Measurements from ENCODE around the gene FCGR3A. TPM values are rescaled to one million over a fixed set of nuclear protein-coding genes. Genes with fewer than 3 reads are reported as not detected.
"Not testable (repeated sequence)": the region's sequence is repeated elsewhere in the genome, so short reads cannot be mapped to it uniquely, and the experiment has no call there.

The FCGR3A gene
- total RNA-seq, 1 donor = under 0.01 TPM

GRCh38 chr1:161512636-161513447 is 36.8 kb downstream of the FCGR3A start:
- H2AFZ ChIP-seq (ENCODE audit: low read length) = peak overlapping the region; percentile 5
- not testable (repeated sequence) for H3K4me3 ChIP-seq (ENCODE audit: insufficient read depth, low read length); H3K36me3 ChIP-seq (ENCODE audit: insufficient read depth, low read length); H3K27ac ChIP-seq (ENCODE audit: low read depth, low read length); H3K27me3 ChIP-seq (ENCODE audit: insufficient read depth, low read length); H3K4me2 ChIP-seq (ENCODE audit: insufficient read depth, low read length); H3K9me3 ChIP-seq (ENCODE audit: low read depth, low read length); H3K79me2 ChIP-seq (ENCODE audit: insufficient read depth, low read length); H4K20me1 ChIP-seq (ENCODE audit: insufficient read depth, low read length); DNase-seq (ENCODE audit: insufficient read length, low spot score, missing footprints)
- H3K4me1 ChIP-seq (ENCODE audit: insufficient read depth, low read length) = peaks cover 16% of the 10 kb centered on the region

GRCh38 chr1:161511756-161512060 is 37.9 kb downstream of the FCGR3A start:
- H3K79me2 ChIP-seq (ENCODE audit: insufficient read depth, low read length) = no peaks in the 10 kb centered on the region
- H4K20me1 ChIP-seq (ENCODE audit: insufficient read depth, low read length) = no peaks in the 10 kb centered on the region
- H3K27ac ChIP-seq (ENCODE audit: low read depth, low read length) = no peak overlapping the region
- no peak overlapping the region for H3K4me2 ChIP-seq (ENCODE audit: insufficient read depth, low read length)
- no peak for DNase-seq (ENCODE audit: insufficient read length, low spot score, missing footprints)
- no peak for TF ChIP-seq CTCF (IDR thresholded peaks at IDR 0.05; ENCODE audit: extremely low read depth, low read depth, low read length)
- peaks cover 18% of the 10 kb centered on the region for H3K4me1 ChIP-seq (ENCODE audit: insufficient read depth, low read length)
- no peaks in the 10 kb centered on the region for H3K27me3 ChIP-seq (ENCODE audit: insufficient read depth, low read length)
- no peaks in the 10 kb centered on the region for H3K36me3 ChIP-seq (ENCODE audit: insufficient read depth, low read length)
- H3K4me3 ChIP-seq (ENCODE audit: insufficient read depth, low read length) = no peak overlapping the region
- no peaks in the 10 kb centered on the region for H3K9me3 ChIP-seq (ENCODE audit: low read depth, low read length)
- H2AFZ ChIP-seq (ENCODE audit: low read length) = no peak overlapping the region

- H3K36me3 ChIP-seq (ENCODE audit: insufficient read depth, low read length) = no peaks in the 10 kb centered on the region
- no peak overlapping the region for H3K4me3 ChIP-seq (ENCODE audit: insufficient read depth, low read length)
- H2AFZ ChIP-seq (ENCODE audit: low read length) = no peak overlapping the region
- no peaks in the 10 kb centered on the region for H4K20me1 ChIP-seq (ENCODE audit: insufficient read depth, low read length)
- H3K4me2 ChIP-seq (ENCODE audit: insufficient read depth, low read length) = no peak overlapping the region
- H3K79me2 ChIP-seq (ENCODE audit: insufficient read depth, low read length) = no peaks in the 10 kb centered on the region
- no peaks in the 10 kb centered on the region for H3K9me3 ChIP-seq (ENCODE audit: low read depth, low read length)
- peaks cover 21% of the 10 kb centered on the region for H3K4me1 ChIP-seq (ENCODE audit: insufficient read depth, low read length)
- H3K27ac ChIP-seq (ENCODE audit: low read depth, low read length) = no peak overlapping the region
- no peak for DNase-seq (ENCODE audit: insufficient read length, low spot score, missing footprints)
- no peaks in the 10 kb centered on the region for H3K27me3 ChIP-seq (ENCODE audit: insufficient read depth, low read length)
- TF ChIP-seq CTCF (IDR thresholded peaks at IDR 0.05; ENCODE audit: extremely low read depth, low read depth, low read length) = no peak
Observed at GRCh38 chr1:161511018-161511755, 38.4 kb downstream of the FCGR3A start.

GRCh38 chr1:161510477-161510876 is 39.1 kb downstream of the FCGR3A start:
- H3K79me2 ChIP-seq (ENCODE audit: insufficient read depth, low read length) = no peaks in the 10 kb centered on the region
- H3K4me2 ChIP-seq (ENCODE audit: insufficient read depth, low read length) = no peak overlapping the region
- DNase-seq (ENCODE audit: insufficient read length, low spot score, missing footprints) = no peak
- no peaks in the 10 kb centered on the region for H3K9me3 ChIP-seq (ENCODE audit: low read depth, low read length)
- peaks cover 21% of the 10 kb centered on the region for H3K4me1 ChIP-seq (ENCODE audit: insufficient read depth, low read length)
- no peak overlapping the region for H2AFZ ChIP-seq (ENCODE audit: low read length)
- no peaks in the 10 kb centered on the region for H3K36me3 ChIP-seq (ENCODE audit: insufficient read depth, low read length)
- no peaks in the 10 kb centered on the region for H3K27me3 ChIP-seq (ENCODE audit: insufficient read depth, low read length)
- no peak overlapping the region for H3K4me3 ChIP-seq (ENCODE audit: insufficient read depth, low read length)
- no peaks in the 10 kb centered on the region for H4K20me1 ChIP-seq (ENCODE audit: insufficient read depth, low read length)
- no peak for TF ChIP-seq CTCF (IDR thresholded peaks at IDR 0.05; ENCODE audit: extremely low read depth, low read depth, low read length)
- H3K27ac ChIP-seq (ENCODE audit: low read depth, low read length) = no peak overlapping the region

All from osteoblast (primary cell).